ENCODE data around the gene PARK7.

- TF ChIP-seq CTCF (conservative IDR thresholded peaks at IDR 0.05; ENCODE audit: low read depth in 2 of 2) (no peak), EZH2phosphoT487 (IDR thresholded peaks at IDR 0.05; ENCODE audit: unreplicated experiment) (no peak), REST (IDR thresholded peaks at IDR 0.05; ENCODE audit: unreplicated experiment) (no peak), EZH2 (IDR thresholded peaks at IDR 0.05; ENCODE audit: low read depth, unreplicated experiment) (no peak), POLR2AphosphoS5 (IDR thresholded peaks at IDR 0.05; ENCODE audit: low read depth) (no peak), ETS1 (IDR thresholded peaks at IDR 0.05) (no peak), JUNB (IDR thresholded peaks at IDR 0.05; ENCODE audit: unreplicated experiment) (no peak), NANOG (IDR thresholded peaks at IDR 0.05; ENCODE audit: borderline replicate concordance) (no peak), STAT1 (IDR thresholded peaks at IDR 0.05; ENCODE audit: unreplicated experiment) (no peak), ZNF331 (CRISPR knock-in tag; IDR thresholded peaks at IDR 0.05; ENCODE audit: low read depth) (no peak), CREB1 (CRISPR knock-in tag; IDR thresholded peaks at IDR 0.05; ENCODE audit: low read depth) (no peak), ZNF114 (CRISPR knock-in tag; IDR thresholded peaks at IDR 0.05) (no peak)
These were observed 50.7 kb downstream of the PARK7 start for GRCh38 chr1:8011923-8012858.

Measured in GM23338 (cell line).